ENCODE results near the gene BCORL1. TPM values are rescaled to one million over a fixed set of nuclear protein-coding genes. Genes with fewer than 3 reads are reported as not detected.

BCORL1 gene
- total RNA-seq, 2 donors from 2014 or later = 8.0 to 10.8 TPM

DNA sequence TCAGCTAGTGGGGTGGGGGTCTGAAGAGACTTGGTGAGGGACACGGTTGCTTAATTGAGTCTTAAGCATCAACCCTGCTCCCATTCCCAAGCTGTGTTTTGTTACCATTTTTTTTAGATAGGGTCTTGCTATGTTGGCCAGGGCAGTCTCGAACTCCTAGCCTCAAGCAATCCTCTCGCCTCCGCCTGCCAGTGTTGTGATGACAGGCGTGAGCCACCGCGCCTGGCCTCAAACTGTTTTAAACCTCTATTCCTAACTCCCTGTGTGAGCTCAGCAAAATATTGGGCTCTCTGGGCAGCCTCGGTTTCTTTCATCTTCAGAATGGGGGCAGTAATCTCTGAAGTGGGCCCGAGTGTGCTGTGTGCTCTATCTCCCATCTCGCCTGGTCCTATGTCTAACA is 26.3 kb upstream of the BCORL1 start:
- no peak for DNase-seq
- H3K36me3 Mint-ChIP-seq (ENCODE audit: low read depth) = peaks cover 2% of the 10 kb centered on the region
- H3K4me3 Mint-ChIP-seq = peak overlapping the region; percentile 39
- peak overlapping the region; percentile 62 for H3K27ac Mint-ChIP-seq
- ATAC-seq = no peak
- peaks cover 13% of the 10 kb centered on the region for H3K4me1 Mint-ChIP-seq
- no peaks in the 10 kb centered on the region for H3K27me3 Mint-ChIP-seq
- no peaks in the 10 kb centered on the region for H3K9me3 ChIP-seq (ENCODE audit: control insufficient read depth, low read length, poor library complexity, severe bottlenecking)

DNA sequence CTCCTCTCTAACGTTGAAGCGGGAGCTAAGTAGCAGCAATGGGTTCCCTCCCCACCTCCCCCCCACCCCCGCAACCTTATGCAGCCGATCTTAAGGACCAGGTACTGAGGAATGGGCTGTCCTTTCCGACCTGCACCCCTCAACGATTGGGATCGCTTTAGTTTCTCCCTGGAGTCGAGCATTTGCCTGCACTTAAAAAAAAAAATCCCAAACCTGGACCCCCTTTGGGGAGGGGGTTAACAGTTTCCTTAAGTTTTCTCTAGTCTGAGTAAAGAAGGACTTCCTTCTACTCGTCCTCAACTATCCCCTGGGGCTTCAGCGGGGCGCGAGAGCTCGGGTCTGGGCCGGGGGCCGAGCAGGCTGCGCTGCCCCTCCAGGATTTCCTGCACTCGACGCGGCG is 25.7 kb upstream of the BCORL1 start:
- peaks cover 2% of the 10 kb centered on the region for H3K36me3 Mint-ChIP-seq (ENCODE audit: low read depth)
- peak overlapping the region; percentile 77 for H3K4me3 Mint-ChIP-seq
- H3K4me1 Mint-ChIP-seq = peaks cover 16% of the 10 kb centered on the region
- H3K27ac Mint-ChIP-seq = no peak overlapping the region
- ATAC-seq (no peak), DNase-seq (no peak)
- no peaks in the 10 kb centered on the region for H3K9me3 ChIP-seq (ENCODE audit: control insufficient read depth, low read length, poor library complexity, severe bottlenecking)
- H3K27me3 Mint-ChIP-seq = no peaks in the 10 kb centered on the region

DNA sequence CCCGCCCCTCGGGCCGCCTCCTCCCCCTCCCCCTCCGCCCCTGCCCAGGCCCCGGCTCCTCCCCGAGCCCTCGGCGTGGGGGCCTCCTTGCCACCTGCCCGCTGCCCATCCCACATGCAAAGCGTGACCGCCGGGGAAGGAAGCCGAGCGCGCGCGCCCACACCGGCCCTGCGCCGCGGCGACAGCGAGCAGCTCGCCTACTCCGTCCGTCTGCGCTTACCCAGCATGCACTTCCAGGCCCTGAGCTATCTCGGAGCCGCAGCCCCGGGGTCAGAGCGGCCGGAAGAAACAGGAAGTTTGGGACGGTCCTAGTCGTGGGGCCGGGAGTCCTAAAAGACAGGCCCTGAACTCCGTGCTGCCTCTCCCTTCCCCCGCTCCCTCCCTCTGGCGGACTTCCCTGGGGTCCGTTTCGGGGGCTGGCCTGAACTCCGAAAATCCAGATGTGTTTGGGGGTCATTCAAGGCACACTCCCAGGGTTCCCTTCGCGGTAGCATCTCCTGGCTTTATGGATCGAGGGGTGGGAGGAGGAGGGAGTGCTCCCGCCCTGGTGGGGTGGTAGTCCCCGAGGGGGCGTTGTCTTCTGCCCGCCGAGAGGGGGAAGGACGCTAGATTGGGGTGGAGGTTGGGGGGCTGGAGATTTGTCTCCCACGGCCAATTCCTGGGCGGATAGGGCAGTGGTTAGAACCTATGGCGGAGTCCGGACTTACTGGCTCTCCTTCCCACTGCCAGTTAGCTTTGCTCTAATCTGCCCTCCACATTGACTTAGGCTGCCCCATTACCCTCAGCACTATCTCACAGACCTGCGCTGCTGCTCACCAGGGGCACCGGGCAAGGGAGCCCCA is 25.0 kb upstream of the BCORL1 start:
- Mint-ChIP-seq H3K4me1 (peaks cover 17% of the 10 kb centered on the region), H3K27me3 (no peaks in the 10 kb centered on the region), H3K27ac (no peak overlapping the region), H3K36me3 (ENCODE audit: low read depth) (peaks cover 2% of the 10 kb centered on the region), H3K4me3 (peak overlapping the region; percentile 77)
- DNase-seq (peak in 2 of 3 donors; percentile 16 to 25), ATAC-seq (peak; percentile 52)
- H3K9me3 ChIP-seq (ENCODE audit: control insufficient read depth, low read length, poor library complexity, severe bottlenecking) = no peaks in the 10 kb centered on the region

DNA sequence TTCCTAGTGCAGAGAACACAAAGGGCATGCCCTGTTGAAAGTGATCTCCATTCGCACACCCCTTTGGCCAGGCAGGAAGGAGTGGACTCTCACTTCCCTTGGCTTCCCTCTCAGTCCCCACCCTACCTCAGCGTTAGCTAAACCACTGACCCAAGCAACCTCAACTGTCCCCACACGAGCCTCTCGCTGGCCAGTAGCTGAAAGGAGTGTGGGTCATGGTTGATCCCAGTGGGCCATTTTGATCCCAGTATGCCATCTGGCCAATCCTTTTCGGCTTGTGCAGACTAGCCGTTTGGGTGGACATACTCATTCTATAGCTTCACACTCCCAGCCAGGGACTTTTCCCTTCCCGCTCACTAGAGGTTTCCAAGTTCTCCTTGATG is 24.4 kb upstream of the BCORL1 start:
- H3K4me1 Mint-ChIP-seq = peaks cover 14% of the 10 kb centered on the region
- ATAC-seq (no peak), DNase-seq (no peak)
- H3K27ac Mint-ChIP-seq = no peak overlapping the region
- no peaks in the 10 kb centered on the region for H3K9me3 ChIP-seq (ENCODE audit: control insufficient read depth, low read length, poor library complexity, severe bottlenecking)
- no peaks in the 10 kb centered on the region for H3K36me3 Mint-ChIP-seq (ENCODE audit: low read depth)
- no peaks in the 10 kb centered on the region for H3K27me3 Mint-ChIP-seq
- peak overlapping the region; percentile 77 for H3K4me3 Mint-ChIP-seq

DNA sequence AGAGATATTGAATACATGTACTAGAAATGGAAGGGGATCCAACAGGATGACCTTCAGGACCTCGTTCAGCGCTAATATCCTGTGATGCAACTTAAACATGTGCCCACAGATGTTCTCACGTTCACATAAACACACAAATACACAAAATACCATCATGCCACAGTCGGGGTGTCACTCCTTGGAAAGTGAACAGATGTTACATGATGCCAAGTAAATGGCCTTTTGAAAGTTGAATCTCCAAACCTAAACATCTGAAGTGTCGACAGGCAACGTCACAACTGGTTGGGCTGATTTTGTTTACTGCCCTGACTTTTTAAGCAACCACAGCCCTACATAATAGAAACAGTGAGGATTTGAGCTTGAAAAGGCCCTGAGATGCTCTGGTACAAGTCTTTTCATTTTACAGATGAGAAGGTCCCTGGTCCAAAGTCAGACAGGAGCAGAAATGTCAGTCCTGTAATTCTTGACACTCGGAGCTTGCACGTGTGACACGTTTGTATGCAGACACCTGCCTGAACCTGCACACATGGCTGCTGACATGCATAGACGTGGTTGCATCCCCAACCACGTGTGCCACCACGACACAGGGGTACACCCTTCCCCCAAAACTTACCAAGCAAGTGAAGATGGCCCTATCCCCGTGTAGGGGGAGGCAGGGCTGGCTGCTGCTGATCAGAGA is 23.5 kb upstream of the BCORL1 start:
- H3K27ac Mint-ChIP-seq = no peak overlapping the region
- H3K27me3 Mint-ChIP-seq = no peaks in the 10 kb centered on the region
- H3K4me1 Mint-ChIP-seq = peaks cover 14% of the 10 kb centered on the region
- H3K36me3 Mint-ChIP-seq (ENCODE audit: low read depth) = no peaks in the 10 kb centered on the region
- H3K4me3 Mint-ChIP-seq = no peak overlapping the region
- DNase-seq = no peak
- ATAC-seq = no peak
- no peaks in the 10 kb centered on the region for H3K9me3 ChIP-seq (ENCODE audit: control insufficient read depth, low read length, poor library complexity, severe bottlenecking)

DNA sequence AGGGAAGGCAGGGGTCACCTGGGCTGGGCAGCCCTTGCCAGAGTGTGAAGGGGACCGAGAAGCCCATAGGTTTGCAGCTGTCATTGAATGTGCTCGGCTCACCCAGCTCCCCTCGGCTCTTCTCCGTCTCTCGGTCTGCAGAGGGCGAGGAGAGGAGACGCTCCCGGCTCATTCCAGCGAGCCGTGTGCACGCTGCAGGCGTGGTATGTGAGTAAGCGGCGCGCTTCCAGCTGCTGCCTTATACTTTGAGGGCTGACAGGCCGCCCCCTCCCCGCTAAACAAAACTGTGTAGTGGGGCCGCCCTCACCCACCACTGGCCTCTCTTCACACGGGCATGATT is 23.0 kb upstream of the BCORL1 start:
- no peak for ATAC-seq
- DNase-seq = no peak
- Mint-ChIP-seq H3K27ac (no peak overlapping the region), H3K36me3 (ENCODE audit: low read depth) (no peaks in the 10 kb centered on the region), H3K4me1 (peaks cover 14% of the 10 kb centered on the region), H3K4me3 (no peak overlapping the region), H3K27me3 (no peaks in the 10 kb centered on the region)
- no peaks in the 10 kb centered on the region for H3K9me3 ChIP-seq (ENCODE audit: control insufficient read depth, low read length, poor library complexity, severe bottlenecking)

DNA sequence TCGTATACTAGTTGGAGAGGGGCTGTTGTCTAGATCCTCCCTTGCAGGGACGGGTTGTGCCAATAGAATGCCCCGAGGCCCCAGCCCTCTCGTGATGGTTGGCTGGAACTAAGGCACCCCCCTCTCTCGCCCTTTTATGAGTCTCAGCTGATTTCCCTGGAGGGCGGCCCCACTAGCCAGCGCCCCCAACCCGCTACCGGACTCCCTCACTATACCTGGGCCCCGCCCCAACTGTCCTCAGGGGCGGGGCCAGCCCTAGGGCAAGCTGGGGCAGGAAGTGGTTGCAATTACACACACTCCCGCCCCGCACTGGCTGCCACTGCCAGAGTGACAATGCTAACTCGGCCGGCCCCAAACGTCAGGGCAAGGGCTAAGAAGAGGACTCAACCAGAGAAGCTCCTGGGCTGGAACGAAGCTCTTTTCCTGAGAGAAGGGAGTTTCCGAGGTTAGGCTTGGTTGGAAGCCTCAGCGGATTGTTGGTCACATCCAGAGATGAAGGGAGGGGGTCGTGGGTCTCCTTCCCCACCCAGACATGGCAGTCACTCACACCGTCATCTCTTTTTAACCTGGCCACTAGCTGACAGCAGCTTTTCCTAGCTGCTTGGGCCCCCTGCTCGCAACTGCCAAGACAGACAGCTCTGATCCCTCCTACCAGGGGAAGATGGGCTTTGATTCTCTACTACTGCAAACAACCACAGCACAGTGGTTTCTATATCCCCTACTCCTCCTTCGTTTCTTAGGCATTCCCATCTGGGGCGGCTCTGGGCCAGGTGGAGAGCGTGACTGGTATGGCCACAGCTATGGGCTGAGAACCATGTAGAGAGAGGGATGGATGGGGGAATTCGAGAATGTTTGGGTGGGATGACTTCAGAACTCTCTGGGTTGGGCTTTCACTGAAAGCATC is 21.0 kb upstream of the BCORL1 start:
- DNase-seq = peak; percentile 20 to 47 (median 47)
- Mint-ChIP-seq H3K4me1 (peaks cover 11% of the 10 kb centered on the region), H3K27me3 (no peaks in the 10 kb centered on the region), H3K4me3 (peak overlapping the region; percentile 86), H3K27ac (peak overlapping the region; percentile 61), H3K36me3 (ENCODE audit: low read depth) (no peaks in the 10 kb centered on the region)
- peak; percentile 89 for ATAC-seq
- no peaks in the 10 kb centered on the region for H3K9me3 ChIP-seq (ENCODE audit: control insufficient read depth, low read length, poor library complexity, severe bottlenecking)

DNA sequence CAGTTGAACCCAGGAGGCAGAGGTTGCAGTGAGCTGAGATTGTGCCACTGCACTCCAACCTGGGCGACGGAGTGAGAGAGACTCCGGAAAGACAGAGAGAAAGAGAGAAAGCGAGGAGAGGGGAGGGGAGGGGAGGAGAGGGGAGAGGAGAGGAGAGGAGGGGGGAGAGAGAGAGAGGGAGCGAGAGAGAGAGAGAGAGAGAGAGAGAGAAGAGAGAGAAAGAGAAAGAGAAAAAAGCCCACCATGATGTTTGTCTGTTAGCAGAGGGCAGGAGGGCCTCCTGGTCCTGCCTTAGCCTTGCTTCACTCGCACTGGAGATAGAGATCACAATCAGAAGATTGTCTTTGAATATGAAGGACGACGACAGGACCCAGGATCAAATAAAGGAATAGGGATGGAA is 18.7 kb upstream of the BCORL1 start:
- no peak overlapping the region for H3K4me3 Mint-ChIP-seq
- H3K27ac Mint-ChIP-seq = no peak overlapping the region

DNA sequence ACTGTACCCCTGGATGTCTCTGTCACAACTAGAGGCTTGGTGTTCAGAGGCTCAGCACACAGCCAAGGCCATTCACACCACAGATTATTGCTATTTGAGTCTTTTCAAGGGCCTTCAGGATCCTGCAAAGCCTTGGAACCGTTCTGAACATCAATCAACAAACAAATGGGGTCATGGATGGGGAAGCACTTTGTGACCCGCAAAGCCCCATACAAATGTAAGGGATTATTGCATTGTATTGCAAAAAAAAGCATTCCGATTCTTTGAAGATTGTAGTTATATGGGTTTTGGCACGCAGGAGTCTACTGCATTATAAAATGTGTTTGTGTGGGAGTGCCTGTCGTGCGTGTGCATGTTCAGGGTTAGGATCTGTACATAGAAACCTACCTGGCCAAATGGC is 17.3 kb upstream of the BCORL1 start:
- H3K9me3 ChIP-seq (ENCODE audit: control insufficient read depth, low read length, poor library complexity, severe bottlenecking) = no peaks in the 10 kb centered on the region
- DNase-seq = no peak
- ATAC-seq = no peak
- Mint-ChIP-seq H3K27ac (no peak overlapping the region), H3K27me3 (no peaks in the 10 kb centered on the region), H3K4me3 (no peak overlapping the region), H3K36me3 (ENCODE audit: low read depth) (no peaks in the 10 kb centered on the region), H3K4me1 (peaks cover 7% of the 10 kb centered on the region)

More for the DNA sequence above, 18.7 kb upstream of the BCORL1 start:
- no peaks in the 10 kb centered on the region for H3K9me3 ChIP-seq (ENCODE audit: control insufficient read depth, low read length, poor library complexity, severe bottlenecking)
- no peaks in the 10 kb centered on the region for H3K36me3 Mint-ChIP-seq (ENCODE audit: low read depth)
- DNase-seq = no peak
- H3K27me3 Mint-ChIP-seq = no peaks in the 10 kb centered on the region
- H3K4me1 Mint-ChIP-seq = peaks cover 9% of the 10 kb centered on the region
- no peak for ATAC-seq

DNA sequence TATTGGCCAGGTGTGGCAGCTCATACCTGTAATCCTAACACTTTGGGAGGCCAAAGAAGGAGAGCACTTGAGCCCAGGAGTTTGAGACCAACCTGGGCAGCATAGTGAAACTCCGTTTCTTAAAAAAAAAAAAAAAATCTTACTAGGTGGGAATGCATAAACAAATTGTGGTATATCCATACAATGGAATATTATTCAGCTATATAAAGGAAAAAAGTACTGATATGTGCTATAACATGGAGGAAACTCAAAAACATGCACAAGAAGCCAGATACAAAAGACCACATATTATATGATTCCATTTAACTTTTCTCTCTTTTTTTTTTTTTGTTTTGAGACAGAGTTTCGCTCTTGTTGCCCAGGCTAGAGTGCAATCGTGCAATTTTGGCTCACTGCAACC is 13.5 kb upstream of the BCORL1 start:
- no peak for DNase-seq
- no peak for ATAC-seq
- no peaks in the 10 kb centered on the region for H3K4me1 Mint-ChIP-seq
- H3K9me3 ChIP-seq (ENCODE audit: control insufficient read depth, low read length, poor library complexity, severe bottlenecking) = no peaks in the 10 kb centered on the region
- H3K4me3 Mint-ChIP-seq = no peak overlapping the region
- H3K27ac Mint-ChIP-seq = no peak overlapping the region
- no peaks in the 10 kb centered on the region for H3K36me3 Mint-ChIP-seq (ENCODE audit: low read depth)
- no peaks in the 10 kb centered on the region for H3K27me3 Mint-ChIP-seq

DNA sequence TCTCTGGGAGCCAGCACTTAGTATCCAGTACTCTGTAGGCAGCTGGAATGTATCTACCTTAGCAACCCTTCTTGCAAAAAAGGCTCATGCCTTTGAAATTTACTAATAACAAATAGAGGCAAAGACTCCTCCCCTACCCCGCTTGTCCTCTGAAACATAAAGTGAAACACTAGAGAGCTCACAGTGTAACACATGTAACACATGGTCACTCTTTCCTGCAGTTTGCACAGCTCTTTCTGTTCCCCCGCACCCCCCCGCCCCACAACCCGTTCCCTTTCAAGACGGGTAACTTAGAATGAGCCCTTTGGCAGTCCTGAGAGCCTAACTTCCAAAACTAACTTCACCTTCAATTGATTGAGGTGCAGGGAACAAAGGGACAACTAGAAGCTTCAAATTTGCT is 6.0 kb upstream of the BCORL1 start:
- H3K27me3 Mint-ChIP-seq = no peaks in the 10 kb centered on the region
- ATAC-seq (no peak), DNase-seq (no peak)
- H3K27ac Mint-ChIP-seq = no peak overlapping the region
- H3K36me3 Mint-ChIP-seq (ENCODE audit: low read depth) = no peaks in the 10 kb centered on the region
- no peaks in the 10 kb centered on the region for H3K9me3 ChIP-seq (ENCODE audit: control insufficient read depth, low read length, poor library complexity, severe bottlenecking)
- peaks cover 5% of the 10 kb centered on the region for H3K4me1 Mint-ChIP-seq
- H3K4me3 Mint-ChIP-seq = no peak overlapping the region

DNA sequence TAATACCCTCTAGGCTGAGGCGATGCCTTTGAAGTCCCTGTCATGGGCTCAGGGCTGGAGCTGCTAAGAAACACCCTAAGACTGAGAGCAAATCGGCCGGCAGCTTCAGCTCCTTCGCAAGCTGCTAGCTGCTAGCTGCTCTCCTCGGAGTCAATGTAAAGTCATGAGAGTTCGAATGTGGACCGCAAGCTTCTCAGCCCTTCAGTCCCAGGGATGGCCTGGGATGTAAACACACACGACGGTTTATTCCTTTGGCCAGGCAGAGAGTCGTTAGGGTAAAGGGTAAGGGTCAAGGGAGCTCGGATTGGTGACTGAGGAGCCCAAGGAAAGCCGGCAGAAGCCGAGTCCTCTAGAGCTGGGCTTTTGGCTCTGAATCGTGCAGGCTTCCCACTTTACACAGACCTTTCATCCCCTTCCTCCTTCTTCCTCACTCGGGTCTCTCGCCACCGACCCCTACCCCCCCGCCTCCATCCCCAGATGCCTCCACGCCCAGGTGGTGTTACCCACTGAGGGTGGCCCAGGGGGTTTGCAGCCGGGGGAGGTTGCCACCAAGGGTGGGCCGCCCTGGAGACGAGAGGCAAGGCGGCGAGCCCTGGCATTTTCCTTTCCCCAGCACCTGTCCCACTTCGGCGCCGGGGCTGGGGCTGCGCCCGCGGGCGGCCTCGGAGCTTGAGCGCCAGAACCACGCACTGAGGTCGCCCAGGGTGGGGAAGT is 3.1 kb upstream of the BCORL1 start:
- peaks cover 8% of the 10 kb centered on the region for H3K4me1 Mint-ChIP-seq
- H3K27me3 Mint-ChIP-seq = no peaks in the 10 kb centered on the region
- peak overlapping the region; percentile 45 for H3K4me3 Mint-ChIP-seq
- ATAC-seq (no peak), DNase-seq (no peak)
- no peak overlapping the region for H3K27ac Mint-ChIP-seq
- no peaks in the 10 kb centered on the region for H3K9me3 ChIP-seq (ENCODE audit: control insufficient read depth, low read length, poor library complexity, severe bottlenecking)
- no peaks in the 10 kb centered on the region for H3K36me3 Mint-ChIP-seq (ENCODE audit: low read depth)

DNA sequence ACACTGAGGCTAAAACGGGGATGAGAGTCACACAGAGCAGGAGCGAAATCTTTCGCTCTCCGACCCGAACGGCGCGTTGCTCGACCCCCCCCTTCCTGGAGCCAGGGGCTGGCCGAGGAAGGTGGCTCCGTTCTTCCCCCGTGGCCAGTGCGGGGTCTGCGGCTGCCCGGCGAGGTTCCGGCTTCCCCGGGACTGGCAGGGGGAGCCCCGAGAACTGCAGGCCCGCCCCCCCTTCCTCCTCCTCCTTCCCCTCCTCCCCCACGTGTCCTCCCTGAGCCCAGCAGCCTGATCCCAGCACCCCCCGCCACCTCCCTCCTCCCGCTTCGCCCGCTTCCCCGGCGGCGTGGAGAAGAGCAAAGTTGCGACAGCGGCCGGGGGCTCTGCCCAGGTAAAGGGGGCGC is 2.4 kb upstream of the BCORL1 start:
- peaks cover 14% of the 10 kb centered on the region for H3K4me1 Mint-ChIP-seq
- H3K4me3 Mint-ChIP-seq = peak overlapping the region; percentile 72
- no peak for ATAC-seq
- no peaks in the 10 kb centered on the region for H3K36me3 Mint-ChIP-seq (ENCODE audit: low read depth)
- no peaks in the 10 kb centered on the region for H3K27me3 Mint-ChIP-seq
- DNase-seq = peak in 2 of 3 donors; percentile 35 to 39
- H3K9me3 ChIP-seq (ENCODE audit: control insufficient read depth, low read length, poor library complexity, severe bottlenecking) = no peaks in the 10 kb centered on the region
- H3K27ac Mint-ChIP-seq = no peak overlapping the region

Data from T-helper 17 cell (primary cell).